Glutamatergic neuron (in vitro differentiated cells): ENCODE measurements around the gene ALG14. TPM values are rescaled to one million over a fixed set of nuclear protein-coding genes. Genes with fewer than 3 reads are reported as not detected.

Experiments
- DNase-seq: peaks from one replicate; pipeline ENCODE4 v3.0.0; 2022
- H3K27ac Mint-ChIP-seq: one replicate; pipeline ENCODE4 v1.8.0; 2020; ENCODE audit warnings: mild to moderate bottlenecking, mixed read lengths, inconsistent platforms; ENCODE audit not compliant: unreplicated experiment
- H3K27me3 Mint-ChIP-seq: one replicate; pipeline ENCODE4 v1.8.0; 2020; ENCODE audit warnings: mild to moderate bottlenecking, moderate library complexity, mixed read lengths, inconsistent platforms; ENCODE audit not compliant: unreplicated experiment
- H3K36me3 Mint-ChIP-seq: one replicate; pipeline ENCODE4 v1.8.0; 2020; ENCODE audit warnings: mild to moderate bottlenecking, mixed read lengths, inconsistent platforms; ENCODE audit not compliant: unreplicated experiment
- H3K4me1 Mint-ChIP-seq: one replicate; pipeline ENCODE4 v1.8.0; 2020; ENCODE audit warnings: mild to moderate bottlenecking, low read depth, mixed read lengths, inconsistent platforms; ENCODE audit not compliant: unreplicated experiment
- H3K4me3 Mint-ChIP-seq: one replicate; pipeline ENCODE4 v1.8.0; 2020; ENCODE audit warnings: mild to moderate bottlenecking, mixed read lengths, inconsistent platforms; ENCODE audit not compliant: unreplicated experiment
- H3K9me3 Mint-ChIP-seq: one replicate; pipeline ENCODE4 v1.8.0; 2020; ENCODE audit warnings: mild to moderate bottlenecking, moderate library complexity, mixed read lengths, inconsistent platforms; ENCODE audit not compliant: unreplicated experiment
- CTCF ChIP-seq: fragments of 200-600 bp; sonication (generic); IDR thresholded peaks from one replicate; pipeline ENCODE4 v1.5.0; 2021; ENCODE audit not compliant: partially characterized antibody, unreplicated experiment
- total RNA-seq: library from RNA; stranded (reverse); fragmentation: NEBNext Ultra II Directional; extraction: Animal tissue kit (Norgen Biotek cat#: 25700); gene quantifications from one replicate; pipeline ENCODE4 v1.2.1, GENCODE V29; 2021; ENCODE audit not compliant: unreplicated experiment

ALG14 gene
- total RNA-seq, 1 donor from 2014 or later: 4.7 TPM

GRCh38 chr1:94952539-94952938, 120.2 kb downstream of the ALG14 start:
- H3K9me3 Mint-ChIP-seq: peaks cover 1% of the 10 kb centered on the region
- no peak overlapping the region for H3K4me3 Mint-ChIP-seq
- TF ChIP-seq CTCF: no peak
- peaks cover 6% of the 10 kb centered on the region for H3K27me3 Mint-ChIP-seq
- H3K27ac Mint-ChIP-seq: no peak overlapping the region
- peaks cover 21% of the 10 kb centered on the region for H3K4me1 Mint-ChIP-seq
- DNase-seq: no peak
- H3K36me3 Mint-ChIP-seq: no peaks in the 10 kb centered on the region

GRCh38 chr1:94951509-94952208, 121.1 kb downstream of the ALG14 start:
- no peaks in the 10 kb centered on the region for H3K36me3 Mint-ChIP-seq
- no peak overlapping the region for H3K4me3 Mint-ChIP-seq
- H3K4me1 Mint-ChIP-seq: peaks cover 21% of the 10 kb centered on the region
- H3K27me3 Mint-ChIP-seq: peaks cover 6% of the 10 kb centered on the region
- no peak for DNase-seq
- H3K9me3 Mint-ChIP-seq: peaks cover 1% of the 10 kb centered on the region
- no peak overlapping the region for H3K27ac Mint-ChIP-seq
- no peak for TF ChIP-seq CTCF

- H3K36me3 Mint-ChIP-seq: no peaks in the 10 kb centered on the region
- peaks cover 1% of the 10 kb centered on the region for H3K9me3 Mint-ChIP-seq
- H3K27ac Mint-ChIP-seq: no peak overlapping the region
Measured at GRCh38 chr1:94951046-94951445, 121.7 kb downstream of the ALG14 start.

GRCh38 chr1:94949681-94950661, 122.8 kb downstream of the ALG14 start:
- no peak for TF ChIP-seq CTCF
- peaks cover 12% of the 10 kb centered on the region for H3K4me1 Mint-ChIP-seq
- H3K4me3 Mint-ChIP-seq: no peak overlapping the region
- no peak overlapping the region for H3K27ac Mint-ChIP-seq
- H3K27me3 Mint-ChIP-seq: peaks cover 4% of the 10 kb centered on the region
- DNase-seq: no peak
- no peaks in the 10 kb centered on the region for H3K36me3 Mint-ChIP-seq
- peaks cover 1% of the 10 kb centered on the region for H3K9me3 Mint-ChIP-seq

More at GRCh38 chr1:94951046-94951445, 121.7 kb downstream of the ALG14 start:
- Mint-ChIP-seq H3K27me3 (peaks cover 6% of the 10 kb centered on the region), H3K4me1 (peaks cover 20% of the 10 kb centered on the region), H3K4me3 (no peak overlapping the region)
- TF ChIP-seq CTCF: no peak
- DNase-seq: no peak
